Esophagus squamous epithelium (tissue), 4 donors: ENCODE results near the gene NRARP.

ENCODE experiments used
- CTCF ChIP-seq, 6 experiments: fragments of 450-650 bp in 4 of 6; fragments of 200-600 bp in 2 of 6; sonication (generic) in 2 of 6; IDR thresholded peaks; one replicate each; pipeline ENCODE4 v1.5.1; 2016 to 2019; ENCODE audit warnings: antibody characterized with exemption in 6 of 6, mild to moderate bottlenecking in 4 of 6, moderate library complexity in 4 of 6
- POLR2A ChIP-seq, 4 donors: fragments of 450-650 bp; IDR thresholded peaks; one replicate each; pipeline ENCODE4 v1.6.1; 2017; ENCODE audit warnings: antibody characterized with exemption in 4 of 4, mild to moderate bottlenecking in 4 of 4, moderate library complexity in 3 of 4

- no peak for TF ChIP-seq POLR2A (IDR thresholded peaks at IDR 0.05)
- no peak for TF ChIP-seq CTCF (IDR thresholded peaks at IDR 0.05)
Measured at GRCh38 chr9:137293482-137294090, 8.5 kb downstream of the NRARP start.
